Tibial nerve (tissue), 4 donors: ENCODE results near the gene RAP1GAP2. TPM values are rescaled to one million over a fixed set of nuclear protein-coding genes. Genes with fewer than 3 reads are reported as not detected.

Source experiments
- DNase-seq, 2 donors: peaks; one replicate each; pipeline ENCODE4 v3.0.0-alpha.2; 2019; ENCODE audit warnings: low spot score in 2 of 2
- H3K27ac ChIP-seq, 4 donors: fragments of 200-600 bp; sonication (generic) in 3 of 4; one replicate each; pipeline ENCODE4 v1.5.1; 2017 to 2019; ENCODE audit warnings: mild to moderate bottlenecking in 1 of 4
- H3K27me3 ChIP-seq, 2 donors: fragments of 200-600 bp; sonication (generic) in 1 of 2; one replicate each; pipeline versions ENCODE4 v1.5.1 to v1.6.0; 2017 to 2019
- H3K36me3 ChIP-seq, 3 donors: fragments of 200-600 bp; sonication (generic); one replicate each; pipeline ENCODE4 v1.5.1; 2018 to 2019
- H3K4me1 ChIP-seq, 4 donors: fragments of 200-600 bp; sonication (generic) in 3 of 4; one replicate each; pipeline ENCODE4 v1.5.1; 2017 to 2019
- H3K4me3 ChIP-seq, 4 donors: fragments of 200-600 bp; sonication (generic) in 3 of 4; one replicate each; pipeline ENCODE4 v1.5.1; 2017 to 2019; ENCODE audit warnings: mild to moderate bottlenecking in 1 of 4, moderate library complexity in 1 of 4
- H3K9me3 ChIP-seq, 4 donors: fragments of 200-600 bp; sonication (generic) in 3 of 4; one replicate each; pipeline ENCODE4 v1.5.1; 2017 to 2019
- CTCF ChIP-seq, 5 experiments: fragments of 200-600 bp in 3 of 5; fragments of 450-650 bp in 2 of 5; sonication (generic) in 3 of 5; IDR thresholded peaks; one replicate each; pipeline ENCODE4 v1.5.1; 2016 to 2019; ENCODE audit warnings: antibody characterized with exemption in 5 of 5, mild to moderate bottlenecking in 3 of 5, moderate library complexity in 2 of 5
- EP300 ChIP-seq, 2 donors: sonication (generic); formaldehyde crosslinking; IDR thresholded peaks; one replicate each; pipeline ENCODE4 v1.6.1; 2017; ENCODE audit warnings: antibody characterized with exemption in 2 of 2, mild to moderate bottlenecking in 1 of 2
- POLR2A ChIP-seq, 2 donors: fragments of 450-650 bp; IDR thresholded peaks; one replicate each; pipeline ENCODE4 v1.6.1; 2017; ENCODE audit warnings: antibody characterized with exemption in 2 of 2, mild to moderate bottlenecking in 2 of 2, moderate library complexity in 2 of 2
- WGBS, 2 donors: methylation state at CpG; one replicate each; pipeline ENCODE4 v1.1.5; 2018; 5-methylcytosine and 5-hydroxymethylcytosine counted together
- total RNA-seq, 4 donors: library from RNA; depleted of rRNA; stranded (reverse); fragments of >200 nt; gene quantifications; one replicate each; pipeline ENCODE4 v1.1.0, GENCODE V29; 2016

The RAP1GAP2 gene
- total RNA-seq, 4 donors from 2014 or later = 5.4 to 18.2 (median 11.9) TPM

GRCh38 chr17:2755891-2756724 lies 40.1 kb upstream of the RAP1GAP2 start:
- H3K27ac ChIP-seq = no peak overlapping the region
- no peaks in the 10 kb centered on the region for H3K36me3 ChIP-seq
- TF ChIP-seq POLR2A (IDR thresholded peaks at IDR 0.05) (no peak), CTCF (IDR thresholded peaks at IDR 0.05) (no peak), EP300 (IDR thresholded peaks at IDR 0.05) (no peak)
- peaks cover 0 to 3% (median 0%) of the 10 kb centered on the region in 4 donors for H3K9me3 ChIP-seq
- peaks cover 2 to 72% of the 10 kb centered on the region in 2 donors for H3K27me3 ChIP-seq
- peaks cover 0 to 13% (median 2%) of the 10 kb centered on the region in 4 donors for H3K4me1 ChIP-seq
- 2 to 3% methylated on average over 29 to 34 of the region's 46 CpGs for WGBS, 2 donors
- DNase-seq = no peak
- peak overlapping the region in 1 of 4 donors; percentile 36 for H3K4me3 ChIP-seq

- Histone ChIP-seq H3K27ac (no peak overlapping the region), H3K4me1 (peaks cover 0 to 13% (median 2%) of the 10 kb centered on the region in 4 donors), H3K27me3 (peaks cover 2 to 54% of the 10 kb centered on the region in 2 donors), H3K4me3 (no peak overlapping the region), H3K9me3 (peaks cover 0 to 6% (median 0%) of the 10 kb centered on the region in 4 donors), H3K36me3 (no peaks in the 10 kb centered on the region)
- no peak for DNase-seq
- no peak for TF ChIP-seq CTCF (IDR thresholded peaks at IDR 0.05)
- TF ChIP-seq POLR2A (IDR thresholded peaks at IDR 0.05) = no peak
- TF ChIP-seq EP300 (IDR thresholded peaks at IDR 0.05) = no peak
- 63 to 75% methylated on average over 4 of the region's 4 CpGs for WGBS, 2 donors
Measured at GRCh38 chr17:2758870-2759269, 37.4 kb upstream of the RAP1GAP2 start.

DNA sequence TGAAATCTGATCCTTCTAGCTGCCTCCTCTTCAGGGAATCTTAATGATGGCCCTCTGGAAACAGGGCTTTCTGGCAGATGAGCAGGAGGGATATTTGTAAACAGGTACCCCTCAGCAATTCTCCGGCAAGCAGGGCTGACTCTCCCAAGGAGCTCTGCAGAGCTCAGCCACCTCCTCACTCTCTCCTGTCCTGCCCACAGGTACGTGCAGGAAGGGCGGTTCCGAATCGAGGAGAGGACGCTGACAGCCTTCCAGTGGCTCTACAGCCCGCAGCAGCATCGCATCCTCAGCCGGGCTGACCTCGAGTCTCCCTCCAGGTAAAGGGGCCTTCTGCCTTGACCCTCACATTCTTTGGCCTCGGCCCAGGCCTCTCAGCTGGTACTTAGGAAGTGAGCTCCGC lies 26.1 kb upstream of the RAP1GAP2 start:
- no peaks in the 10 kb centered on the region for H3K4me1 ChIP-seq
- no peak for TF ChIP-seq EP300 (IDR thresholded peaks at IDR 0.05)
- TF ChIP-seq POLR2A (IDR thresholded peaks at IDR 0.05) = no peak
- no peak for TF ChIP-seq CTCF (IDR thresholded peaks at IDR 0.05)
- WGBS, 2 donors = 47 to 50% methylated on average over 8 to 12 of the region's 12 CpGs
- H3K27me3 ChIP-seq = peaks cover 0 to 29% of the 10 kb centered on the region in 2 donors
- H3K36me3 ChIP-seq = no peaks in the 10 kb centered on the region
- H3K9me3 ChIP-seq = no peaks in the 10 kb centered on the region
- H3K4me3 ChIP-seq = no peak overlapping the region
- no peak for DNase-seq
- no peak overlapping the region for H3K27ac ChIP-seq

GRCh38 chr17:2775206-2775605 lies 21.0 kb upstream of the RAP1GAP2 start:
- Histone ChIP-seq H3K27ac (no peak overlapping the region), H3K4me3 (no peak overlapping the region), H3K36me3 (no peaks in the 10 kb centered on the region), H3K4me1 (peaks cover 0 to 10% (median 3%) of the 10 kb centered on the region in 4 donors), H3K27me3 (peaks cover 0 to 56% of the 10 kb centered on the region in 2 donors), H3K9me3 (no peaks in the 10 kb centered on the region)
- 75 to 76% methylated on average over 6 of the region's 6 CpGs for WGBS, 2 donors
- DNase-seq = no peak
- TF ChIP-seq EP300 (IDR thresholded peaks at IDR 0.05) (no peak), CTCF (IDR thresholded peaks at IDR 0.05) (no peak), POLR2A (IDR thresholded peaks at IDR 0.05) (no peak)

DNA sequence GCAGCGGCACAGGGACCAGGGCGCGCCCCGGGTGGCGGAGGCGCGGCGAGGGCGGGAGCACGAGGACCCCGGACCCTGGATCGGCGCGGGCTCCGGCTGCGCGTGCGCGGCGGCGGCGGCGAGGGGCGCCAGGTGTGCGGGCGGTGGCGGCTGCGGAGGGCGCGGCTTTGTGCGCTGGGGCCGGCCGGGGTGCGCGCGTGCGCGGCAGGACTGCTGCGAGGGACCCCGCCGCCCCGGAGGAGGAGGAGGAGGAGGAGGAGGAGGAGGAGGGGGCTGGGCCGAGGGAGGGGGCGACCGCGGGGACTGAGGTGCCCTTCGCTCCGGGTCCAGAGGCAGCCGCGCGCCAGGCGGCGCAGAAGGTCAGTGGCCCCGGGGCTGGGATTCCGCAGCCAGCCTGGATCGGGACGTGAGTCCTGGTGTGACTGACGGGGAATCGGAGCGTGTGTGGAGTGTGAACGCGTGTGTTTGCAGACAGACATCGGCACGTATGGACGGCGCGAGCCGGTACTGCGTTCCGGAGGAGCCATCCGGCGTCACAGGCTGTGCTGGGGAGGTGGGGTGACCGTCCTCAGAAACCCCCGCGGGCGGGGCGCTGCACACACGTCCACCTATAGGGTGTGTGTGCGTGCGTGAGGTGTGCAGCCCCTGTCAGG lies 19.5 kb upstream of the RAP1GAP2 start:
- no peaks in the 10 kb centered on the region for H3K36me3 ChIP-seq
- peak overlapping the region in 1 of 4 donors; percentile 15 for H3K4me3 ChIP-seq
- no peak for DNase-seq
- TF ChIP-seq POLR2A (IDR thresholded peaks at IDR 0.05) (no peak), CTCF (IDR thresholded peaks at IDR 0.05) (no peak), EP300 (IDR thresholded peaks at IDR 0.05) (no peak)
- WGBS, 2 donors = 1% methylated on average over 28 to 45 of the region's 80 CpGs
- no peak overlapping the region for H3K27ac ChIP-seq
- H3K9me3 ChIP-seq = no peaks in the 10 kb centered on the region
- peaks cover 0 to 60% of the 10 kb centered on the region in 2 donors for H3K27me3 ChIP-seq
- H3K4me1 ChIP-seq = peaks cover 0 to 10% (median 3%) of the 10 kb centered on the region in 4 donors
